ENCODE results near the gene CARD9.

Gene CARD9

DNA sequence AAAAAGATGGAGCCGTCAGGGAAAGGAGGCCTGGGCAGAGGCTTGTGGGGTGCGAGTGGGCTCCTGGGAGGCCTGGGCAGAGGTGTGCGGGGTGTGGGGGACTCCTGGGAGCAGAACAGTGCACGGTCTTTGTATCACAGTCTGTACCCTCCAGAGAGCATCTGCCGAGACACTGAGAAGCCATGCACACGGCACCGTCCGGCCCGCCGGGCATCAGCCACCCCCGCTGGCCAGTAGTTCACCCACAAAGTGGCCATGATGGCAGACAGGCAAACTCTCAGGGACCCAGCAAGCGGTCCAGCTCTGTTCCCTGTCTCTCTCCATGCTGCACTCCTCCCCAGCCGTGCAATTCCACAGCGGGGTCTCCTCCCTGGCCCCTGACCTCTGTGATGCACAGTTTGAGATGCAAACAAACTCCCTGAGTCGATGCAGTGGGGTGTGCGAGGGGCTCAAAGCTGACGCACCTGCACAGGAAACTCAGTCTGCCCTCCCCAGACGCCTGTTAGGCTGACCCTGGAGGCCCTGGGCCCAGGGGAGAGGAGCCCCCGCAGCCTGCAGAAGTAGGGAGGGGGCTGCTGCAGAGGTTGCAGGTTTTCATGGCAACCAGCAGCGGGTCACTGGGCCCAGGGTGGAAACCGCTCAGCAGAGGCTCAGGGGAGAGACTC lies 55.2 kb downstream of the CARD9 start:
- no peak for DNase-seq

DNA sequence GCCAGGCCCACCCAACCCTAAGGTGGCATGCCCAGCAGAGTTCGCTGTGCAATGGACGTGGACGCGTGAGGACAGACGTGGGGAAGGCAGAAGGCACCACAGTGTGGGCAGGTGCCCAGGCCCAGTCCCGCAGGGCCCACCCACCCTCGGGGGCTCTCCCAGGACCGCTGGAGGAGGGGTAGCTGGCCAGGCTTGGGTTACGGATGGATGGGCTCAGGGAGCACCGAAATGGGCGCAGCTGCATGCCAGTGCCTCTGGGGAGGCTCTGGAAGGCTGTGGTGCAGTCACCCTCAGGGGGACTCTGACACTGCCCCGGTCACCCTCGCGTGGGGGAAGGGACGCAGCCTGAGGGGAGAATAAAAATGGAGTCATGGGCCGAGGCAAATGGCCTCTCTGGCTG lies 55.8 kb downstream of the CARD9 start:
- no peak for DNase-seq

DNA sequence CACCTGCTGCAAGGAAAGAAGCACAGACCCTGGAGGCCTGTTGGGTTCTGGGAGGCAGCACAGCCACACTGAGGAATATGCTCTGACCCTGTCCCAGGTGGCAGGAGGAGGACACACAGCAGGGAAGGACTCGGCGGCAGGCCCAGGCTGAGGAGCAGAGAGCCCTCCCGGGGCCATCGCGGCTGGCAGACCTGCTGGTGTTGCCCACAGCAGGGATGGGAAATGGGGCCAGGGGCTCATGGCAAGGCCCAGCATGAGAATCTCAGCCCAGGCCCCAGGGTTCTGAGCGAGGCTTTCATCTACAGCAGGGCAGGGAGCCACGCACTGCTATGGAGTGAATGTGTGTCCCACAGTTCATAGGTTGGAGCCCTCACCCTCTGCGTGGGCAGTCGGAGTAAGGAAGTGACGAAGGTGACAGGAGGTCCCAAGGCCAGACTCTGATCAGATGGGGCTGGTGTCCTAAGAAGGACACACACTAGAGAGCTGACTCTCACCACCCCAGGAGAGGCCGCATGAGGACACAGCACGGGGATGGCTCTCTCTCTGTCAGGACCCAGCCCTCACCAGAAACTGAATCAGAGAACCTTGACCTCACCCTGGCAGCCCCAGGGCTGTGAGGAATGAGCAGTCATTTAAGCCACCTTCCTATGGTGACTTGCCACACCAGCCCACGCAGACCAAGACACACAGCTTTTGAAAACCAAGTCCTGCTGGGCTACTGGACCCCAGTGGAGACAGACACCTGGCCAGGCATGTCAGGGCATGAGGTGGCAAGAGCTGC lies 56.4 kb downstream of the CARD9 start:
- no peak for DNase-seq

DNA sequence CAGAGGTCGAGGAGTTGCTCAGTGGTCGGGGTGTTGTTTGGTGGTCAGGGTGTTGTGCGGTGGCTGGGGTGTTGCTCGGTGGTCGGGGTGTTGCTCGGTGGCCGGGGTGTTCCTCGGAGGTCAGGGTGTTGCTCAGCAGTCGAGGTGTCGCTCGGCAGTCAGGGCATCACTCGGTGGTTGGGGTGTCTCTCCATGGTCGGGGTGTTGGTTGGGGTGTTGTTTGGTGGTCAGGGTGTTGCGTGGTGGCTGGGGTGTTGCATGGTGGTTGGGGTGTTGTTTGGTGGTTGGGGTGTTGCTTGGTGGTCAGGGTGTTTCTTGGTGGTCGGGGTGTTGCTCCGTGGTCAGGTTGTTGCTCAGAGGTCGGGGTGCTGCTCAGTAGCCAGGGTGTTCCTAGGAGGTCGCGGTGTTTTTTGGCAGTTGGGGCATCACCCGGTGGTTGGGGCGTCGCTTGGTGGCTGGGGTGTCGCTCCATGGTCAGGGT lies 57.2 kb downstream of the CARD9 start:
- no peak for DNase-seq

DNA sequence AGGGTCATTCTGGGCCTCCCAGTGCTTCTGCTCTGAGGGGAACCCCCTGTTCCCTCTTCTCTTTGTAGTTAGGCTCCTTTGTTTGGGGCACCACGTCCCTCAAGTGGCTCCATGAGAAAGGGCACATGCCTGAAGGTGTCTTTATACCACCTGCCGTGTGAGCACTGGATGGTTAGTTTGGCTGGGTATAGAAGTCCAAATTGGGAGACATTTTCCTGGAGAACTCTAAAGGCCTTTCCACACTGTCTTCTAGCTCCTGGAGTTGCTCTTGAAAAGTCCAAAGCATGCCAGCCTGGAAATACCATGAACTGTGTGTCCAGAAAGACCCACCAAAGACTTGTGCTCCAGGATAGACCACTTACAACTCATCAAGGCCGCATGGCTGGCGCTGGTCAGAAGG lies 58.5 kb downstream of the CARD9 start:
- no peak for DNase-seq

DNA sequence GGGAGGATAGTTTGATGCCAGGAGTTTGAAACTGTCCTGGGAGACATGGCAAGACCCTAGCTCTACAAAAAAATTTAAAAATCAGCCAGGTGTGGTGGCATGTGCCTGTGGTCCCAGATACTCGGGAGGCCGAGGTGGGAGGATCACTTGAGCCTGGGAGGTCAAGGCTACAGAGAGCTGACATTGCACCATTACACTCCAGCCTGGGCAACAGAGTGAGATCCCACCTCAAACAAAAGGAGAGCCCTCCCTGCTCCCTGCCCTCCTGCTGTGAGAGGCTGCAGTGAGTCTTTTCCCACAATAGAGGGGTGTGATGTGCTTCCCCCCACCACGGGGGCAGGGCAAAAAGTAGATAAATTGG lies 59.4 kb downstream of the CARD9 start:
- DNase-seq, result no peak
